ENCODE results near the gene NFILZ. TPM values are rescaled to one million over a fixed set of nuclear protein-coding genes. Genes with fewer than 3 reads are reported as not detected.

The NFILZ gene
- polyA plus RNA-seq, 1 experiment: not detected

- no peak for DNase-seq (ENCODE audit: low read depth, low spot score)
- no peaks in the 10 kb centered on the region for H3K27me3 ChIP-seq (ENCODE audit: control insufficient read depth, insufficient read depth, low read length)
- CTCF ChIA-PET: no interaction called here
- POLR2A ChIA-PET: no interaction called here
- TF ChIP-seq, protein P1, sequence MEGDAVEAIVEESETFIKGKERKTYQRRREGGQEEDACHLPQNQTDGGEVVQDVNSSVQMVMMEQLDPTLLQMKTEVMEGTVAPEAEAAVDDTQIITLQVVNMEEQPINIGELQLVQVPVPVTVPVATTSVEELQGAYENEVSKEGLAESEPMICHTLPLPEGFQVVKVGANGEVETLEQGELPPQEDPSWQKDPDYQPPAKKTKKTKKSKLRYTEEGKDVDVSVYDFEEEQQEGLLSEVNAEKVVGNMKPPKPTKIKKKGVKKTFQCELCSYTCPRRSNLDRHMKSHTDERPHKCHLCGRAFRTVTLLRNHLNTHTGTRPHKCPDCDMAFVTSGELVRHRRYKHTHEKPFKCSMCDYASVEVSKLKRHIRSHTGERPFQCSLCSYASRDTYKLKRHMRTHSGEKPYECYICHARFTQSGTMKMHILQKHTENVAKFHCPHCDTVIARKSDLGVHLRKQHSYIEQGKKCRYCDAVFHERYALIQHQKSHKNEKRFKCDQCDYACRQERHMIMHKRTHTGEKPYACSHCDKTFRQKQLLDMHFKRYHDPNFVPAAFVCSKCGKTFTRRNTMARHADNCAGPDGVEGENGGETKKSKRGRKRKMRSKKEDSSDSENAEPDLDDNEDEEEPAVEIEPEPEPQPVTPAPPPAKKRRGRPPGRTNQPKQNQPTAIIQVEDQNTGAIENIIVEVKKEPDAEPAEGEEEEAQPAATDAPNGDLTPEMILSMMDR (IDR thresholded peaks at IDR 0.05; ENCODE audit: low read depth, low read length): no peak
- H3K27ac ChIP-seq (ENCODE audit: low read depth, low read length): no peak overlapping the region
- H3K4me3 ChIP-seq (ENCODE audit: low read depth, low read length): no peak overlapping the region
- H3K9me3 ChIP-seq (ENCODE audit: control insufficient read depth, insufficient read depth, low read length): peaks cover 27% of the 10 kb centered on the region
Observed at GRCh38 chr19:8678244-8678807, 47.9 kb downstream of the NFILZ start.

Other genes with a start within 250 kb of the NFILZ start
- gene RAB11B, start 240.3 kb upstream of the NFILZ start, polyA plus RNA-seq (2011; rRNA removed): 25.3 and 37.6 TPM in 2 replicates
- 14.7 and 20.0 TPM in 2 replicates for gene MARCHF2, start 217.3 kb upstream of the NFILZ start, polyA plus RNA-seq (2011; rRNA removed)
- gene HNRNPM, start 185.7 kb upstream of the NFILZ start, polyA plus RNA-seq (2011; rRNA removed): 99.6 and 122 TPM in 2 replicates
- gene PRAM1, start 128.0 kb upstream of the NFILZ start, polyA plus RNA-seq (2011; rRNA removed): not detected in 2 replicates
- 2.0 and 3.6 TPM in 2 replicates for gene ZNF414, start 116.5 kb upstream of the NFILZ start, polyA plus RNA-seq (2011; rRNA removed)
- 0.10 and 0.15 TPM in 2 replicates for gene MYO1F, start 53.2 kb upstream of the NFILZ start, polyA plus RNA-seq (2011; rRNA removed)
- 6.4 and 8.4 TPM in 2 replicates for gene ADAMTS10, start 19.9 kb upstream of the NFILZ start, polyA plus RNA-seq (2011; rRNA removed)
- not detected in 2 replicates for gene ACTL9, start 68.2 kb downstream of the NFILZ start, polyA plus RNA-seq (2011; rRNA removed)
- gene OR2Z1, start 91.0 kb downstream of the NFILZ start, polyA plus RNA-seq (2011; rRNA removed): not detected in 2 replicates
- 23.6 and 27.9 TPM in 2 replicates for gene ZNF558, start 201.7 kb downstream of the NFILZ start, polyA plus RNA-seq (2011; rRNA removed)
- not detected in 2 replicates for gene MBD3L1, start 201.7 kb downstream of the NFILZ start, polyA plus RNA-seq (2011; rRNA removed)

Data from AG04450 (cell line).